Head of caudate nucleus (tissue), 42 donors: Measurements from ENCODE around the gene KCNH4.
A peak's percentile ranks its signal among the peaks of the same experiment; 100 is the strongest.

Source experiments
- DNase-seq, 42 donors: peaks; one replicate each; pipeline versions ENCODE4 v3.0.0 to v3.0.0-alpha.2; 2020 to 2021; ENCODE audit warnings: mixed read lengths in 7 of 42
- intact Hi-C: fragments of 100-400 bp; cut with DNase I; formaldehyde crosslinking; loops from one replicate; pipeline ENCODE4 v1.15.0; 2022

KCNH4 gene

DNA sequence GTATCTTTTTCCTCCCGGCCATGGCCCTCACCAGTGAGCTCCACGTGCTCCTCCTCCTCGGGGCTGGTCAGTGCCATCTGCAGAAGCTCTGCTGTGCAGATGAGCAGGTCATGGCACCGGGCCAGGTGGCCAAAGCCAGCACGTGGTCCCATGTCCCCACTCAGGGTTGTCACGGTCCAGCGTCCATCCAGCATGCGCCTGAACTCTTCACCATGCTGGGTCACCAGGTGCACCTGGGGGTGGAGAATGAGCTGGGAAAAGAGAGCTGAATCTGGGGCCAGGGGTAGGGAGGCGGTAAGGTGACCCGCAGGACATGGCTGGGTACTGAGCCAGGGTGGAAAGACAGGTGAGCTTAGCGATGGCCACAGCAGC is 69.7 kb downstream of the KCNH4 start:
- intact Hi-C loops = loop anchor here (10.0 kb wide), 1 partner anchor 146 kb away; the partner anchor contains the start of gene CNP
- no peak for DNase-seq

GRCh38 chr17:42110301-42111264 is 70.4 kb downstream of the KCNH4 start:
- no peak for DNase-seq
- intact Hi-C loops = loop anchor here (10.0 kb wide), 1 partner anchor 146 kb away; the partner anchor contains the start of gene CNP

DNA sequence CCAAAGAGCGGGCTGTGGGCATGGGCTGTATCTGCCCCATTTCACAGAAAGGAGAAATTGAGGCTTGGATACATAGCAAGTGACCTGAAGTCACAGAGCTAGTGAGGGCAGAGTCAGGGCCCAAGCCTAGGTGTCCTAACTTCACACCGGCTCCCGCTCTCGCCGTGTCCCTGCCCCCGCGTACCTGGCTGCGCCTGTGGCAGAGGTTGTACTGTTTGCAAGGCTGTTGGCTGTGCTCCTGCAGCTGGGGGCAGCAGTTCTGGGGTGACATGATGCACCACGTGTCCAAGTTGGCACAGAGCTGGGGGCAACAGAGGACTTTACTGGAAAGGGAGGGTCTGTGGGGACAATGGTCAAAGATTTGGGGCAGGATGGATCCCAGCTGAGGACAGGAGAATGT is 71.9 kb downstream of the KCNH4 start:
- DNase-seq = no peak
- intact Hi-C loops = no loop called here

DNA sequence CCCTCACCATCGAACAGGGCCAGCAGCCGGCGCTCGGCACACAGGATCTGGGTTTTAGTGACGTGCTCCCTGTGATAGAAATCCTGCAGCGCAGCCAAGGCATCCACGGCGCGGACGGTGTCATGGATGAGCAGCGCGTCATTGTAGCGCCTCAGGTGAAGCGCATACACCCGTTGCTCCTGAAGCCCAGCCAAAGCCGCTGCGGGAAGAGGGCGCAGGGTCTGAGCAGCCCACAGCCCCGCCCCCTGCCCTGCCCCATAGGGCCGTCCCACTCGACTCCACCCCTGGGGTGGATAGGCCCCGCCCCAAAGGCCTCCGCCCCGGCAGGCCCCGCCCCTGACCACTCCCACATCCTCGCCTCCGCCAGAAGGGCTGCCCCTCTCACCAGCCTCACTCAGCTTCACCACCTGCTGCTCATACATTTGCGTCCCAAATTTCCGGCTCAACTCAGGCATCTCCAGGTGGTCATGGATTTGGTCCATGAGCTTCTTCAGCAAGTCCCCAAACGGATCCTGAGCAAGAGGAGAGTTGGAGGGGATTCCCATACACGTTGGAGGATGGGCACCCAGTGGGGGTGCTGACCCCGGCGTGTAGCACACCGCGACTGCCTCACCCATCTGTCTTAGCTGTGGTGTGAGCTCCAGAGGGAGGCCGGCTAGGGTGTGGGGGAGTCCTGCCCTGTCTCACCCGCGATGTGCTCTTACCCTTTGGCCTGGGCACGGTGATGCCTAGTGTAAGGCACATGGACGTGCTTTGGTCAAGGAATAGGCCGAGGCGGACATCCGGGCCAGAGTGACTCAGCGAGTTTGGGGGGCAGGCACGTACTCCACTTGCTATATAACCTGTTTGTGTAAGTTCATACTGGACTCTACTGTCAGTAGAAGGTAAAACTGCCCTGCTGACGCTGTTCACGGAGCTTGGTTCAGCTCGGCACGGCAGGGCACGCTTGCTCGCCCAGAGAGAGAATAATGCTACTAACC is 73.1 kb downstream of the KCNH4 start:
- intact Hi-C loops = no loop called here
- DNase-seq = peak; percentile 55 to 95 (median 84)

- intact Hi-C loops = no loop called here
- no peak for DNase-seq
Measured at GRCh38 chr17:42107124-42107523, 73.8 kb downstream of the KCNH4 start.
